ENCODE data around the gene SURF6.

Gene SURF6

GRCh38 chr9:133306242-133307204, 29.5 kb downstream of the SURF6 start:
- in situ Hi-C loops (cut with MboI; ENCODE audit: low sequenced_read_pairs, unreplicated experiment): no loop called here
- TF ChIP-seq CTCF (IDR thresholded peaks at IDR 0.05; ENCODE audit: borderline replicate concordance, control extremely low read depth, extremely low read depth, insufficient read depth, missing control alignments): no peak
- no peak for DNase-seq (ENCODE audit: low spot score)

- in situ Hi-C loops (cut with MboI; ENCODE audit: low sequenced_read_pairs, unreplicated experiment): no loop called here
- no peak for DNase-seq (ENCODE audit: low spot score)
- no peak for TF ChIP-seq CTCF (IDR thresholded peaks at IDR 0.05; ENCODE audit: borderline replicate concordance, control extremely low read depth, extremely low read depth, insufficient read depth, missing control alignments)
These were observed 30.3 kb downstream of the SURF6 start for GRCh38 chr9:133305731-133306130.

GRCh38 chr9:133304477-133305377, 31.3 kb downstream of the SURF6 start:
- no peak for DNase-seq (ENCODE audit: low spot score)
- in situ Hi-C loops (cut with MboI; ENCODE audit: low sequenced_read_pairs, unreplicated experiment): no loop called here
- TF ChIP-seq CTCF (IDR thresholded peaks at IDR 0.05; ENCODE audit: borderline replicate concordance, control extremely low read depth, extremely low read depth, insufficient read depth, missing control alignments): no peak

- in situ Hi-C loops (cut with MboI; ENCODE audit: low sequenced_read_pairs, unreplicated experiment): no loop called here
- DNase-seq (ENCODE audit: low spot score): no peak
- no peak for TF ChIP-seq CTCF (IDR thresholded peaks at IDR 0.05; ENCODE audit: borderline replicate concordance, control extremely low read depth, extremely low read depth, insufficient read depth, missing control alignments)
These were observed 31.9 kb downstream of the SURF6 start for GRCh38 chr9:133304158-133304470.

- in situ Hi-C loops (cut with MboI; ENCODE audit: low sequenced_read_pairs, unreplicated experiment): no loop called here
- no peak for TF ChIP-seq CTCF (IDR thresholded peaks at IDR 0.05; ENCODE audit: borderline replicate concordance, control extremely low read depth, extremely low read depth, insufficient read depth, missing control alignments)
- DNase-seq (ENCODE audit: low spot score): no peak
These were observed 32.5 kb downstream of the SURF6 start for GRCh38 chr9:133303266-133304157.
